SK-N-SH (cell line): ENCODE data around the gene TRDMT1. TPM values are rescaled to one million over a fixed set of nuclear protein-coding genes. Genes with fewer than 3 reads are reported as not detected.
A peak's percentile ranks its signal among the peaks of the same experiment; 100 is the strongest.

ENCODE experiments used
- CTCF ChIA-PET: fragments of 300-600, 350-600 bp; formaldehyde crosslinking; extraction: SDS; loops from one replicate; lab custom pipeline; 2021; lab: Yijun Ruan, JAX
- POLR2A ChIA-PET: fragments of 350-600 bp; sonication (Branson Sonifier 250); formaldehyde crosslinking; extraction: SDS; loops from one replicate; lab custom pipeline; 2020; ENCODE audit warnings: antibody characterized with exemption, inconsistent platforms; lab: Yijun Ruan, JAX
- DNase-seq: peaks from one replicate; pipeline ENCODE4 v3.0.0; 2012
- H2AFZ ChIP-seq: fragments of 200-600 bp; sonication (generic); 2 replicates; pipeline ENCODE4 v1.8.1; 2016; ENCODE audit warnings: antibody characterized with exemption, mild to moderate bottlenecking, low read depth
- H3F3A ChIP-seq: fragments of 200-600 bp; sonication (generic); replicated peaks from 2 replicates; pipeline ENCODE3; 2016; ENCODE audit warnings: antibody characterized with exemption, mild to moderate bottlenecking; ENCODE audit not compliant: insufficient read depth
- H3K27ac ChIP-seq, 2 experiments: fragments of 200-500 bp in 1 of 2; fragments of 200-600 bp in 1 of 2; sonication (Bioruptor generic) in 1 of 2; sonication (generic), shearing (Covaris generic) in 1 of 2; 2 replicates each; pipeline versions ENCODE4 v1.5.1 to v1.6.1; 2014 to 2016; ENCODE audit warnings: low read depth in 2 of 2, inconsistent platforms in 1 of 2, low read length in 1 of 2, mild to moderate bottlenecking in 1 of 2, mixed read lengths in 1 of 2
- H3K27me3 ChIP-seq: fragments of 200-600 bp; sonication (generic), shearing (Covaris generic); 2 replicates; pipeline ENCODE4 v1.6.1; 2016; ENCODE audit warnings: mixed run types; ENCODE audit not compliant: insufficient read depth
- H3K36me3 ChIP-seq, 2 experiments: fragments of 200-500 bp in 1 of 2; fragments of 200-600 bp in 1 of 2; sonication (Bioruptor generic) in 1 of 2; sonication (generic) in 1 of 2; replicated peaks in 1 of 2; 2 replicates each; pipeline versions ENCODE3 to v1.5.1; 2014 to 2016; ENCODE audit warnings: low read length in 1 of 2, mild to moderate bottlenecking in 1 of 2; ENCODE audit not compliant: insufficient read depth in 2 of 2, control insufficient read depth in 1 of 2
- H3K4me1 ChIP-seq, 2 experiments: fragments of 200-500 bp in 1 of 2; fragments of 200-600 bp in 1 of 2; sonication (Bioruptor generic) in 1 of 2; sonication (generic), shearing (Covaris generic) in 1 of 2; 2 replicates each; pipeline versions ENCODE4 v1.5.1 to v1.6.1; 2014 to 2016; ENCODE audit warnings: low read depth in 1 of 2, low read length in 1 of 2, mixed run types in 1 of 2; ENCODE audit not compliant: insufficient read depth in 2 of 2, control insufficient read depth in 1 of 2
- H3K4me2 ChIP-seq: fragments of 200-600 bp; sonication (generic), shearing (Covaris generic); 2 replicates; pipeline ENCODE4 v1.6.1; 2017; ENCODE audit warnings: mixed run types
- H3K4me3 ChIP-seq, 2 experiments: fragments of 200-500 bp in 1 of 2; fragments of 200-600 bp in 1 of 2; sonication (Bioruptor generic) in 1 of 2; sonication (generic), shearing (Covaris generic) in 1 of 2; 2 replicates each; pipeline versions ENCODE4 v1.5.1 to v1.8.1; 2014 to 2016; ENCODE audit warnings: low read depth in 2 of 2, inconsistent platforms in 1 of 2, low read length in 1 of 2, mild to moderate bottlenecking in 1 of 2, mixed read lengths in 1 of 2, moderate library complexity in 1 of 2
- H3K79me2 ChIP-seq: fragments of 200-600 bp; sonication (generic); 2 replicates; pipeline ENCODE4 v1.8.1; 2017; ENCODE audit warnings: mild to moderate bottlenecking; ENCODE audit not compliant: insufficient read depth
- H3K9ac ChIP-seq: fragments of 200-600 bp; sonication (generic); 2 replicates; pipeline ENCODE4 v1.6.1; 2017; ENCODE audit warnings: mixed run types
- H3K9me2 ChIP-seq: fragments of 200-600 bp; sonication (generic); 2 replicates; pipeline ENCODE4 v1.6.1; 2017; ENCODE audit warnings: mixed run types
- H3K9me3 ChIP-seq: fragments of 200-600 bp; sonication (generic); 2 replicates; pipeline ENCODE4 v1.6.1; 2017; ENCODE audit warnings: mixed run types, mild to moderate bottlenecking, moderate library complexity
- H4K20me1 ChIP-seq: fragments of 200-600 bp; sonication (generic); 2 replicates; pipeline ENCODE4 v1.6.1; 2017; ENCODE audit warnings: mild to moderate bottlenecking, mixed run types; ENCODE audit not compliant: insufficient read depth
- ELF1 ChIP-seq: IDR thresholded peaks from 2 replicates; pipeline ENCODE4 v1.4.0; 2012
- EP300 ChIP-seq, 2 experiments: IDR thresholded peaks; 2 replicates each; pipeline versions ENCODE4 v1.4.0 to v1.6.1; 2012; ENCODE audit warnings: borderline replicate concordance in 1 of 2, low read depth in 1 of 2, low read length in 1 of 2
- EZH2phosphoT487 ChIP-seq: fragments of 200-600 bp; sonication (generic); IDR thresholded peaks from 2 replicates; pipeline ENCODE4 v1.6.1; 2017; ENCODE audit warnings: low read depth, mixed run types, mild to moderate bottlenecking, antibody characterized with exemption, moderate library complexity, borderline replicate concordance
- FOSL2 ChIP-seq: IDR thresholded peaks from 2 replicates; pipeline ENCODE4 v1.4.0; 2012; ENCODE audit warnings: low read depth, mild to moderate bottlenecking, moderate library complexity, borderline replicate concordance
- FOXJ3 ChIP-seq: sonication (generic); formaldehyde crosslinking; IDR thresholded peaks from 2 replicates; pipeline ENCODE4 v1.5.1; 2020; ENCODE audit warnings: mild to moderate bottlenecking, missing genetic modification reagents
- FOXM1 ChIP-seq: IDR thresholded peaks from 2 replicates; pipeline ENCODE4 v1.4.0; 2012; ENCODE audit warnings: low read depth, mild to moderate bottlenecking
- GABPA ChIP-seq: IDR thresholded peaks from 2 replicates; pipeline ENCODE4 v1.4.0; 2012; ENCODE audit warnings: low read depth, mild to moderate bottlenecking
- GATA2 ChIP-seq: sonication (generic); formaldehyde crosslinking; IDR thresholded peaks from 2 replicates; pipeline ENCODE4 v1.5.0; 2020; ENCODE audit warnings: mild to moderate bottlenecking, missing genetic modification reagents
- IRF3 ChIP-seq: fragments of 150-350 bp; IDR thresholded peaks from 2 replicates; pipeline ENCODE4 v1.6.1; 2016; ENCODE audit warnings: mild to moderate bottlenecking, low read depth, low read length
- JUND ChIP-seq: IDR thresholded peaks from 2 replicates; pipeline ENCODE4 v1.4.0; 2012
- MEF2A ChIP-seq: IDR thresholded peaks from 2 replicates; pipeline ENCODE4 v1.4.0; 2012; ENCODE audit warnings: low read depth, borderline replicate concordance
- MXI1 ChIP-seq: IDR thresholded peaks from 2 replicates; pipeline ENCODE4 v1.6.1; 2012; ENCODE audit warnings: mild to moderate bottlenecking, low read depth, low read length, improper control_type of control experiment
- NRF1 ChIP-seq: IDR thresholded peaks from 2 replicates; pipeline ENCODE4 v1.6.1; 2012; ENCODE audit warnings: low read depth, mild to moderate bottlenecking, low read length
- RCOR1 ChIP-seq: fragments of 150-350 bp; IDR thresholded peaks from 2 replicates; pipeline ENCODE4 v1.6.1; 2017; ENCODE audit warnings: antibody characterized with exemption, low read length
- REST ChIP-seq: IDR thresholded peaks from 2 replicates; pipeline ENCODE4 v1.6.1; 2012; ENCODE audit warnings: mild to moderate bottlenecking, low read depth, low read length, moderate library complexity
- RFX5 ChIP-seq: IDR thresholded peaks from 2 replicates; pipeline ENCODE4 v1.6.1; 2012; ENCODE audit warnings: mild to moderate bottlenecking, improper control_type of control experiment, low read length
- SIN3A ChIP-seq: IDR thresholded peaks from 2 replicates; pipeline ENCODE4 v1.6.1; 2012; ENCODE audit warnings: low read depth, mild to moderate bottlenecking, low read length, moderate library complexity, borderline replicate concordance
- TEAD4 ChIP-seq: IDR thresholded peaks from 2 replicates; pipeline ENCODE4 v1.4.0; 2012; ENCODE audit warnings: mild to moderate bottlenecking, borderline replicate concordance; ENCODE audit not compliant: insufficient read depth
- YY1 ChIP-seq: IDR thresholded peaks from 2 replicates; pipeline ENCODE4 v1.4.0; 2012; ENCODE audit warnings: low read depth, mild to moderate bottlenecking
- WGBS: methylation state at CpG from one replicate; pipeline ENCODE4 v1.1.6; 2017; ENCODE audit warnings: low lambda C conversion rate; 5-methylcytosine and 5-hydroxymethylcytosine counted together
- polyA plus RNA-seq, 3 experiments: library from polyadenylated mRNA; depleted of rRNA; stranded (reverse); fragments of >200 nt; gene quantifications; 2 replicates each; pipeline ENCODE4 v1.2.3, GENCODE V29; 2012
- TF ChIP-seq, protein P1 (sequence below): fragments of 150-350 bp; IDR thresholded peaks from 2 replicates; pipeline ENCODE4 v1.6.1; 2017; ENCODE audit warnings: antibody characterized with exemption, low read length, low read depth, borderline replicate concordance

TRDMT1 gene
- polyA plus RNA-seq, 1 of the 3 experiments (the other 2 are of a cell fraction): 3.1 TPM

DNA sequence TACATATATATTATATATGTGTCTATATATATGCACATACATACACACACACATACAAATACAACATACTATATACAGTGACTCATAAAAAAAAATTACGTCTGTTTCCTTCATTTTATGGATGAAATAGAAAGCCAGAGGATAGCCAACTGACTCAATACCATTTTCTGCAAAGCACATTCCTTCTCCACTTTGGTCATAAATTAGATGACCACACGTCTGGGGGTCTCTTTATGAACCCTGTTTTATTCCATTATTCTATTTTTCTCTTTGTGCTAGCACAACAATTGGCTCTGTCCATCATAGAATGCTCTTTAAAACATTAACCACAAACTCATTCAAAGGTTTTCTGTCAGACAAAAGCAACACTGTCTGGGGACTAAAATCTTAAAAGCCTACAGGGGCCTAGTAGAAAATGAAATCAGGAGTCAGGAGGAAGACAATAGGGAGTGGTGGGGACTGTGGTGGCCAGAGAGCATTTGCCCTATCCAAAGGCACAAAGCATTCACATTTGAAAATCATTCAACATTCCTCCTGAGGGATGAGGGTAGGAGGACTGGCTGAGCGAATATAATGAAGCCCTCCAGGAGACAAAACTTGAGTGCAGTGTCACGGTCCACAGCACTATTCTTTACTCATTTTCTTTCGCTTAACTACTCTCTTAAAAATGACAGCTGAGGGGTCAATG, 76.1 kb downstream of the TRDMT1 start:
- H3K9ac ChIP-seq: no peak overlapping the region
- TF ChIP-seq RFX5 (no peak), JUND (no peak), SIN3A (no peak), RCOR1 (no peak), YY1 (no peak), MXI1 (no peak), FOXM1 (no peak), NRF1 (no peak), REST (no peak), TEAD4 (no peak), EZH2phosphoT487 (no peak)
- H3K27me3 ChIP-seq: no peaks in the 10 kb centered on the region
- no peaks in the 10 kb centered on the region for H3K36me3 ChIP-seq
- no peak overlapping the region for H3K27ac ChIP-seq
- 83% methylated on average over 5 of the region's 5 CpGs for WGBS
- DNase-seq: no peak
- no peak overlapping the region for H3K4me3 ChIP-seq
- no peaks in the 10 kb centered on the region for H4K20me1 ChIP-seq
- H3K79me2 ChIP-seq: no peaks in the 10 kb centered on the region
- ChIA-PET CTCF (no interaction called here), POLR2A (no interaction called here)
- H2AFZ ChIP-seq: no peak overlapping the region
- peaks cover 20% of the 10 kb centered on the region for H3F3A ChIP-seq
- H3K4me1 ChIP-seq: peaks cover 0 to 13% of the 10 kb centered on the region in 2 experiments; a peak in 2 of 4 replicates
- H3K4me2 ChIP-seq: no peak overlapping the region
- H3K9me3 ChIP-seq: no peaks in the 10 kb centered on the region
- H3K9me2 ChIP-seq: no peaks in the 10 kb centered on the region

DNA sequence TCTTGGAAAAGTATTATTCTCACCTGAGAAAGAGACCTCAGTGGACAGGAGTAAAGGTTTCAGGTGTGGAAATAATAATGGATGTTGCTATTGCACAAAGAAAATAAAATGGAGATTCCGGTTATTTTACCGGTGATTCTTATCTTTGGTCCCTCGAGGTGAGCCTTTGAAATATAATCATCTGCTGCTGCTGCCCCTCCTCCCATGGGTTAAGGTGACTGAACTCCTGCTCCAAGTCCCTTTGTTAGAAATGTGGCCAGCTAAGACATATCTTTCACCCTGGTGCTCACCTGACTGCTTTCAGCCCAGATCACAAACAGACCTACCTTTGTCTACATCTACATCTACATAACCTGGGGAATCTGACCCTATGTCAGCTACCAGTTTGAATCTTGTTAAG, 77.5 kb downstream of the TRDMT1 start:
- Histone ChIP-seq H3K9ac (peak overlapping the region; percentile 52; the same call in 1 of the 2 replicates), H3K9me3 (no peaks in the 10 kb centered on the region), H2AFZ (no peak overlapping the region), H3K4me3 (no peak overlapping the region), H3K27me3 (no peaks in the 10 kb centered on the region), H3F3A (peaks cover 26% of the 10 kb centered on the region), H4K20me1 (no peaks in the 10 kb centered on the region), H3K36me3 (no peaks in the 10 kb centered on the region), H3K4me1 (peaks cover 0 to 13% of the 10 kb centered on the region in 2 experiments; a peak in 2 of 4 replicates), H3K27ac (peak overlapping the region in 1 of 2 experiments; percentile 92; a peak in 2 of 4 replicates), H3K4me2 (0 out of 2 replicates have a peak overlapping the region, but pooled peaks have one; percentile 23), H3K9me2 (no peaks in the 10 kb centered on the region), H3K79me2 (no peaks in the 10 kb centered on the region)
- no peak for DNase-seq
- TF ChIP-seq ELF1: no peak
- TF ChIP-seq RFX5: no peak
- no peak for TF ChIP-seq GABPA
- TF ChIP-seq, protein P1, sequence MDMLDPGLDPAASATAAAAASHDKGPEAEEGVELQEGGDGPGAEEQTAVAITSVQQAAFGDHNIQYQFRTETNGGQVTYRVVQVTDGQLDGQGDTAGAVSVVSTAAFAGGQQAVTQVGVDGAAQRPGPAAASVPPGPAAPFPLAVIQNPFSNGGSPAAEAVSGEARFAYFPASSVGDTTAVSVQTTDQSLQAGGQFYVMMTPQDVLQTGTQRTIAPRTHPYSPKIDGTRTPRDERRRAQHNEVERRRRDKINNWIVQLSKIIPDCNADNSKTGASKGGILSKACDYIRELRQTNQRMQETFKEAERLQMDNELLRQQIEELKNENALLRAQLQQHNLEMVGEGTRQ: no peak
- TF ChIP-seq RCOR1: no peak
- no peak for TF ChIP-seq IRF3
- no peak for TF ChIP-seq TEAD4
- TF ChIP-seq FOXJ3 (CRISPR knock-in tag): no peak
- TF ChIP-seq GATA2: no peak
- no peak for TF ChIP-seq JUND
- no peak for TF ChIP-seq MEF2A
- TF ChIP-seq EP300 (IDR thresholded peaks at IDR 0.05; ENCODE audit: borderline replicate concordance in 1 of 2, low read depth in 1 of 2, low read length in 1 of 2): no peak
- TF ChIP-seq FOSL2: no peak
- ChIA-PET CTCF (interaction anchor here (1.1 kb wide), 1 partner anchor 28 kb away, joined by 3 read pairs; no protein-coding TSS in a partner anchor), POLR2A (no interaction called here)
- 85% methylated on average over 3 of the region's 3 CpGs for WGBS
